Lung (tissue), 12 donors: ENCODE results near the gene C10orf105. TPM values are rescaled to one million over a fixed set of nuclear protein-coding genes. Genes with fewer than 3 reads are reported as not detected.

Experiments used
- ATAC-seq: fragments of 200-7000 bp; cut with Tn5 transposase; one replicate; pipeline ENCODE4 v1.9.1; 2020; ENCODE audit warnings: moderate number of reproducible peaks; ENCODE audit not compliant: insufficient read depth, low FRiP score
- DNase-seq, 3 donors: peaks; one replicate each; pipeline ENCODE4 v3.0.0-alpha.2; 2013 to 2017
- H3K27ac ChIP-seq, 2 donors: one replicate each; pipeline ENCODE4 v1.5.1; 2013; ENCODE audit warnings: mild to moderate bottlenecking in 2 of 2, moderate library complexity in 2 of 2, control low read depth in 1 of 2, inconsistent platforms in 1 of 2, low read depth in 1 of 2, low read length in 1 of 2
- H3K27me3 ChIP-seq, 3 donors: one replicate each; pipeline ENCODE4 v1.5.1; 2013; ENCODE audit warnings: low read length in 2 of 3; ENCODE audit not compliant: control insufficient read depth in 3 of 3, insufficient read depth in 3 of 3
- H3K36me3 ChIP-seq, 4 donors: one replicate each; pipeline ENCODE4 v1.5.1; 2013; ENCODE audit warnings: low read length in 4 of 4, mild to moderate bottlenecking in 1 of 4, moderate library complexity in 1 of 4; ENCODE audit not compliant: control insufficient read depth in 4 of 4, insufficient read depth in 4 of 4
- H3K4me1 ChIP-seq, 5 donors: one replicate each; pipeline ENCODE4 v1.5.1; 2013; ENCODE audit warnings: low read length in 5 of 5, mild to moderate bottlenecking in 2 of 5, moderate library complexity in 1 of 5; ENCODE audit not compliant: control insufficient read depth in 5 of 5, insufficient read depth in 5 of 5
- H3K4me3 ChIP-seq: one replicate; pipeline ENCODE4 v1.5.1; 2013; ENCODE audit warnings: mild to moderate bottlenecking, control low read depth, moderate library complexity
- H3K9ac ChIP-seq, 2 donors: one replicate each; pipeline ENCODE4 v1.5.1; 2013; ENCODE audit warnings: low read length in 2 of 2, control low read depth in 1 of 2; ENCODE audit not compliant: insufficient read depth in 1 of 2
- H3K9me3 ChIP-seq, 4 donors: one replicate each; pipeline ENCODE4 v1.5.1; 2013; ENCODE audit warnings: low read length in 3 of 4, mild to moderate bottlenecking in 1 of 4, moderate library complexity in 1 of 4; ENCODE audit not compliant: control insufficient read depth in 4 of 4, insufficient read depth in 3 of 4
- WGBS, 2 donors: extraction: QIAGEN DNeasy Blood & Tissue Kit; methylation state at CpG; one replicate each; pipeline ENCODE4 v1.1.7; 2013; 5-methylcytosine and 5-hydroxymethylcytosine counted together
- polyA plus RNA-seq, 2 donors: library from polyadenylated mRNA; stranded (reverse); fragments of 200-250 nt; gene quantifications; one replicate each; pipeline ENCODE4 v1.2.1, GENCODE V29; 2013
- total RNA-seq, 2 donors: library from RNA; depleted of rRNA in 1 of 2; stranded (reverse); fragments of >200 nt in 1 of 2; gene quantifications; one replicate each; pipeline ENCODE4 v1.2.1, GENCODE V29; 2014 to 2021
- TF ChIP-seq, protein P1 (sequence below): IDR thresholded peaks from 2 replicates; pipeline ENCODE4 v1.5.1; 2012; ENCODE audit warnings: mild to moderate bottlenecking; ENCODE audit errors: control extremely low read depth, extremely low read depth
- donor health status: control.
- donor health status: control.
- donor health status: Bipolar disorder and iron deficiency.
- donor health status: healthy.
- donor health status: DM: yes; HTN: yes; CAD: no.

Gene C10orf105
- total and polyA plus RNA-seq, 4 donors: 0.14 to 0.58 (median 0.27) TPM

GRCh38 chr10:71752391-71753090 is 33.0 kb upstream of the C10orf105 start:
- no peak overlapping the region for H3K9ac ChIP-seq
- peaks cover 12 to 63% (median 27%) of the 10 kb centered on the region in 5 donors for H3K4me1 ChIP-seq
- H3K27ac ChIP-seq: peak overlapping the region in 1 of 2 donors; percentile 75
- no peaks in the 10 kb centered on the region for H3K9me3 ChIP-seq
- H3K27me3 ChIP-seq: no peaks in the 10 kb centered on the region
- DNase-seq (peak in 1 of 3 donors; percentile 16), ATAC-seq (no peak)
- TF ChIP-seq, protein P1, sequence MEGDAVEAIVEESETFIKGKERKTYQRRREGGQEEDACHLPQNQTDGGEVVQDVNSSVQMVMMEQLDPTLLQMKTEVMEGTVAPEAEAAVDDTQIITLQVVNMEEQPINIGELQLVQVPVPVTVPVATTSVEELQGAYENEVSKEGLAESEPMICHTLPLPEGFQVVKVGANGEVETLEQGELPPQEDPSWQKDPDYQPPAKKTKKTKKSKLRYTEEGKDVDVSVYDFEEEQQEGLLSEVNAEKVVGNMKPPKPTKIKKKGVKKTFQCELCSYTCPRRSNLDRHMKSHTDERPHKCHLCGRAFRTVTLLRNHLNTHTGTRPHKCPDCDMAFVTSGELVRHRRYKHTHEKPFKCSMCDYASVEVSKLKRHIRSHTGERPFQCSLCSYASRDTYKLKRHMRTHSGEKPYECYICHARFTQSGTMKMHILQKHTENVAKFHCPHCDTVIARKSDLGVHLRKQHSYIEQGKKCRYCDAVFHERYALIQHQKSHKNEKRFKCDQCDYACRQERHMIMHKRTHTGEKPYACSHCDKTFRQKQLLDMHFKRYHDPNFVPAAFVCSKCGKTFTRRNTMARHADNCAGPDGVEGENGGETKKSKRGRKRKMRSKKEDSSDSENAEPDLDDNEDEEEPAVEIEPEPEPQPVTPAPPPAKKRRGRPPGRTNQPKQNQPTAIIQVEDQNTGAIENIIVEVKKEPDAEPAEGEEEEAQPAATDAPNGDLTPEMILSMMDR: no peak
- H3K36me3 ChIP-seq: peaks cover 0 to 40% (median 0%) of the 10 kb centered on the region in 4 donors
- WGBS, 2 donors: 45 to 75% methylated on average over 8 of the region's 8 CpGs
- no peak overlapping the region for H3K4me3 ChIP-seq

GRCh38 chr10:71751515-71752224 is 32.1 kb upstream of the C10orf105 start:
- WGBS, 2 donors: 81 to 84% methylated on average over 14 of the region's 14 CpGs
- H3K9ac ChIP-seq: no peak overlapping the region
- no peak for ATAC-seq
- no peak overlapping the region for H3K4me3 ChIP-seq
- TF ChIP-seq, protein P1: no peak
- H3K27me3 ChIP-seq: no peaks in the 10 kb centered on the region
- H3K4me1 ChIP-seq: peaks cover 17 to 64% (median 32%) of the 10 kb centered on the region in 5 donors
- peaks cover 0 to 40% (median 0%) of the 10 kb centered on the region in 4 donors for H3K36me3 ChIP-seq
- peak overlapping the region in 1 of 2 donors; percentile 61 for H3K27ac ChIP-seq
- DNase-seq: no peak
- H3K9me3 ChIP-seq: no peaks in the 10 kb centered on the region

DNA sequence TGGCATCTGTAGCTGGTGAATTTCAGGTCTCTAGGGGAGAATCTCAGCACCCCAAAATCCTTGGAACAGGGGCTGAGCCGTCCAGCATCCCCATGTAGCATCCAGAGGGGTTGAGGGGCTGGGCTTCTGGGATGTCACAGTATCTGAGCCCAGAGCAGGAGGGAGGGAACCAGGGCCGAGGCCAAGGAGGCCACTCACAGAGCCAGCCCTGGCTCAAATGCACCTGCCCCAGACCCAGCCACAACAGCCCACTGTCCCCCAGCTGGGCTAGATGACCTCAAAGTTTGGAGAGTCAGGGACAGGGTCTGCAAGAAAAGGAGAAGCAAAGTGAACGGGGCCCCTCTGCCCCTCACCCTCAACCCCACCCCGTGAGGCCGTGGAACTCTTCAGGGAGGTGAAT is 31.4 kb upstream of the C10orf105 start:
- DNase-seq (no peak), ATAC-seq (no peak)
- TF ChIP-seq, protein P1: no peak
- Histone ChIP-seq H3K4me3 (no peak overlapping the region), H3K9me3 (no peaks in the 10 kb centered on the region), H3K27ac (peak overlapping the region in 1 of 2 donors; percentile 90), H3K36me3 (peaks cover 0 to 40% (median 0%) of the 10 kb centered on the region in 4 donors), H3K4me1 (peaks cover 17 to 64% (median 29%) of the 10 kb centered on the region in 5 donors), H3K27me3 (no peaks in the 10 kb centered on the region), H3K9ac (no peak overlapping the region)
- 55 to 78% methylated on average over 5 of the region's 5 CpGs for WGBS, 2 donors
